ENCODE data around the gene FGGY. TPM values are rescaled to one million over a fixed set of nuclear protein-coding genes. Genes with fewer than 3 reads are reported as not detected.

FGGY gene
- total RNA-seq, 2 donors from 2014 or later = 12.2 to 17.4 TPM

DNA sequence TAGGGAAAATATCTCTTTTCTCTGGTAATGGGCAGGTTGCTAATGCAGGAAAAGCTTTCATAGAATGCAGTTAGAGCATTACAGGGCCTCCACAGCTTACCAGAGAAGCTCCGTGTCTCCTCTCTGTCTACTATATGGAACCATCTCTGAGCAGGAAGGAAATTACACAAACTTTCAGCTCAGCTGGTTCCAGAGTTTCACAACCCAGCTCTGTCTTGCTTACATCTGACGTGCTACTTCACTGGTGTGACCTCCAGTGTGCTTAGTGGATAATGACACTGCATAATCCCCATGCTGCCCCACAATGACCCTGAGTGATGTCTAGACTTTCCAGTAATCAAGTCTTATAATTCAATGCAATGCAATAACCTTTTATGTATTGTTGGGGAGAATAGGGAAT is 4.3 kb upstream of the FGGY start:
- H3K36me3 ChIP-seq (replicated peaks in 1 of 2; ENCODE audit: insufficient read depth in 1 of 2, low read depth in 2 of 2) = no peaks in the 10 kb centered on the region
- H3K27me3 ChIP-seq = no peaks in the 10 kb centered on the region
- WGBS, 2 donors = 67 to 84% methylated on average over 2 of the region's 2 CpGs
- ATAC-seq (no peak), DNase-seq (peak in 3 of 4 donors; percentile 22 to 78 (median 26))
- peak in 1 of 3 donors; percentile 34 for TF ChIP-seq POLR2A (IDR thresholded peaks at IDR 0.05)
- TF ChIP-seq, protein P1, sequence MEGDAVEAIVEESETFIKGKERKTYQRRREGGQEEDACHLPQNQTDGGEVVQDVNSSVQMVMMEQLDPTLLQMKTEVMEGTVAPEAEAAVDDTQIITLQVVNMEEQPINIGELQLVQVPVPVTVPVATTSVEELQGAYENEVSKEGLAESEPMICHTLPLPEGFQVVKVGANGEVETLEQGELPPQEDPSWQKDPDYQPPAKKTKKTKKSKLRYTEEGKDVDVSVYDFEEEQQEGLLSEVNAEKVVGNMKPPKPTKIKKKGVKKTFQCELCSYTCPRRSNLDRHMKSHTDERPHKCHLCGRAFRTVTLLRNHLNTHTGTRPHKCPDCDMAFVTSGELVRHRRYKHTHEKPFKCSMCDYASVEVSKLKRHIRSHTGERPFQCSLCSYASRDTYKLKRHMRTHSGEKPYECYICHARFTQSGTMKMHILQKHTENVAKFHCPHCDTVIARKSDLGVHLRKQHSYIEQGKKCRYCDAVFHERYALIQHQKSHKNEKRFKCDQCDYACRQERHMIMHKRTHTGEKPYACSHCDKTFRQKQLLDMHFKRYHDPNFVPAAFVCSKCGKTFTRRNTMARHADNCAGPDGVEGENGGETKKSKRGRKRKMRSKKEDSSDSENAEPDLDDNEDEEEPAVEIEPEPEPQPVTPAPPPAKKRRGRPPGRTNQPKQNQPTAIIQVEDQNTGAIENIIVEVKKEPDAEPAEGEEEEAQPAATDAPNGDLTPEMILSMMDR (IDR thresholded peaks at IDR 0.05) = no peak
- intact Hi-C loops (cut with DNase I) = loop anchor here (10.0 kb wide), 1 partner anchor 412 kb away; no protein-coding TSS in a partner anchor
- H3K4me3 ChIP-seq = no peak overlapping the region
- H3K4me1 ChIP-seq = peaks cover 25% of the 10 kb centered on the region
- H3K27ac ChIP-seq = peak overlapping the region in 1 of 4 donors; percentile 29
- H3K9me3 ChIP-seq = no peaks in the 10 kb centered on the region

GRCh38 chr1:59293206-59293605 is 3.7 kb upstream of the FGGY start:
- DNase-seq (no peak), ATAC-seq (no peak)
- TF ChIP-seq, protein P1 (IDR thresholded peaks at IDR 0.05) = no peak
- TF ChIP-seq POLR2A (IDR thresholded peaks at IDR 0.05) = no peak
- no peaks in the 10 kb centered on the region for H3K9me3 ChIP-seq
- intact Hi-C loops (cut with DNase I) = loop anchor here (10.0 kb wide), 1 partner anchor 412 kb away; no protein-coding TSS in a partner anchor
- WGBS, 2 donors = 53 to 76% methylated on average over 2 of the region's 2 CpGs
- no peaks in the 10 kb centered on the region for H3K36me3 ChIP-seq (replicated peaks in 1 of 2; ENCODE audit: insufficient read depth in 1 of 2, low read depth in 2 of 2)
- H3K27me3 ChIP-seq = no peaks in the 10 kb centered on the region
- H3K4me1 ChIP-seq = peaks cover 32% of the 10 kb centered on the region
- H3K27ac ChIP-seq = peak overlapping the region in 1 of 4 donors; percentile 29
- no peak overlapping the region for H3K4me3 ChIP-seq

GRCh38 chr1:59293849-59294248 is 3.0 kb upstream of the FGGY start:
- H3K27ac ChIP-seq = no peak overlapping the region
- peaks cover 38% of the 10 kb centered on the region for H3K4me1 ChIP-seq
- no peaks in the 10 kb centered on the region for H3K9me3 ChIP-seq
- no peak overlapping the region for H3K4me3 ChIP-seq
- 85 to 91% methylated on average over 12 of the region's 12 CpGs for WGBS, 2 donors
- DNase-seq (no peak), ATAC-seq (no peak)
- intact Hi-C loops (cut with DNase I) = loop anchor here (10.0 kb wide), 1 partner anchor 411 kb away; no protein-coding TSS in a partner anchor
- H3K27me3 ChIP-seq = no peaks in the 10 kb centered on the region
- TF ChIP-seq, protein P1 (IDR thresholded peaks at IDR 0.05) = no peak
- TF ChIP-seq POLR2A (IDR thresholded peaks at IDR 0.05) = no peak
- no peaks in the 10 kb centered on the region for H3K36me3 ChIP-seq (replicated peaks in 1 of 2; ENCODE audit: insufficient read depth in 1 of 2, low read depth in 2 of 2)

GRCh38 chr1:59294423-59294822 is 2.5 kb upstream of the FGGY start:
- intact Hi-C loops (cut with DNase I) = loop anchor here (10.0 kb wide), 1 partner anchor 410 kb away; no protein-coding TSS in a partner anchor
- no peak for ATAC-seq

More at GRCh38 chr1:59294423-59294822, 2.5 kb upstream of the FGGY start:
- TF ChIP-seq, protein P1 (IDR thresholded peaks at IDR 0.05) = no peak
- TF ChIP-seq POLR2A (IDR thresholded peaks at IDR 0.05) = no peak
- 96 to 97% methylated on average over 4 of the region's 4 CpGs for WGBS, 2 donors
- Histone ChIP-seq H3K4me1 (peaks cover 41% of the 10 kb centered on the region), H3K27me3 (no peaks in the 10 kb centered on the region), H3K27ac (no peak overlapping the region), H3K36me3 (replicated peaks in 1 of 2; ENCODE audit: insufficient read depth in 1 of 2, low read depth in 2 of 2) (no peaks in the 10 kb centered on the region), H3K9me3 (no peaks in the 10 kb centered on the region), H3K4me3 (no peak overlapping the region)
- no peak for DNase-seq

All from body of pancreas (tissue), 4 donors.